Measurements from ENCODE around the gene SLC35E1.

The SLC35E1 gene

DNA sequence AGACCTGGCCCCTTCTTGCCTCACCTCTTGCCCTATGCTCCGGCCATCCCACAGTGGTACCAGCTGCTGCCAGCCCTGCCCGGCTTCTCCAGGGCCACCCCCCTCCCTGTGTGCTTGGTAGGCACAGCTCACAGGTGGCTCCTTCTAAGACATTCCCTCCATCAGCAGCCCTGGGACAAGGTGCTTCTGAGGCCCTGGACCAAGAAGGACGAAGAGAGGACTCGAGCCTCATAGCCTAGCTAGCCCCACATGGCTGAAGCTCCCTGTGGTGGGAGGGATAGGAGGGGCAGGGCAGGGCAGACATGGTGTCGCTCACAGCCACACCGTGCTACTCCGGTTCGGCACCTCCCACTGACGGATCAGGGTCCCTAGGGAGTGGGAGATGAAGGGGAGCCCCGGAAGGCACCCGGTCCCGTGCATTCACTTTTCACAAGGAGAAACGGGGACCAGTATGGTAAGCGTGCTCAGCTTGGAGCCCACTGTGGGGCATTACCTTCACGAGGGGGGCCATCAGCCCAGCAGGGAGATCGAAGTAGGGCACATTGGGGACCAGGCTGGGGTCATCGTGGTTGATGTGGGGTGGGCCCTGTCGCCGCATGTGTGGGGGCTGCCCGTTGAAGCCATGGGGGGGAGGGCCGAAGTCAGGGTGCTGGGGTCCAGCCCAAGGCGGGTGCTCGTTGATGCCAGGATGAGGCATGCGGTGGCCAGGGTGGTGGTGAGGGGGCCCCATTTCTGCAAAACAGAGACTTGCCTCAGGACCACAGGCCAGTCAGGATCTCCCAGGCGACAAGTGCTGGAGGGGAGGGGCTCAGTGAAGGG lies 49.4 kb downstream of the SLC35E1 start:
- no peak overlapping the region for H3K4me3 ChIP-seq (ENCODE audit: low read depth, low read length)
- no peak for DNase-seq (ENCODE audit: low read depth)
- no peak for TF ChIP-seq CTCF (IDR thresholded peaks at IDR 0.05; ENCODE audit: control insufficient read depth, extremely low read depth, insufficient read depth)

DNA sequence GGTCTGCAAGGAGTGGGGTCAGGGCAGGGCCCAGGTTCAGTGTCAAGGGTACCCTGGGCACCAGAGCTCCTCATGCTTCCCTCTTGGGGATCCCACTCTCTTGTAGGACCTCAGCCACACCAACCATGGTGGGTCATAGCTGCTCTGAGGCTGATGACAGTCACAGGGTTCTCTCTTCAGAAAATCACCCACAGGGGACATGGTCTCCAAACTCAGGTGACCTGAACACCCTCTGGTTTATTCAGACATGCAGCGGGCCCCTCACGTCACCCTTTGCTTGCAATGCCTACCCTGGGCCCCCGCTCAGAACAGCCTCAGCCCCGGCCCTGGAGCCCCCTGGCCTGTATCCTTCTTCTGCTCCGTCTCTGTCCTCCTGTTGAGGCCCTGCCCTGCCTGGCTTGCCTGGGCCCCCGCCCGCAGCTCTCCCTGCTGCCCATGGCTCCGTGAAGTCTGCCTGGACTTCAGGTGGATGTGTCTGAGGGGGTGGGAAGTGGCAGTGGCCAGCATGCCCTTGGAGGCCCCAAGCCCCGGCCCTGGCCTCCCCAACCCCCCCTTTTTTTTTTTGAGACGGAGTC lies 50.4 kb downstream of the SLC35E1 start:
- DNase-seq (ENCODE audit: low read depth), result no peak
- TF ChIP-seq CTCF (IDR thresholded peaks at IDR 0.05; ENCODE audit: control insufficient read depth, extremely low read depth, insufficient read depth), result no peak
- no peak overlapping the region for H3K4me3 ChIP-seq (ENCODE audit: low read depth, low read length)

- no peak for TF ChIP-seq CTCF (IDR thresholded peaks at IDR 0.05; ENCODE audit: control insufficient read depth, extremely low read depth, insufficient read depth)
- no peak for DNase-seq (ENCODE audit: low read depth)
- no peak overlapping the region for H3K4me3 ChIP-seq (ENCODE audit: low read depth, low read length)
Measured at GRCh38 chr19:16520986-16521624, 51.1 kb downstream of the SLC35E1 start.

- no peak for TF ChIP-seq CTCF (IDR thresholded peaks at IDR 0.05; ENCODE audit: control insufficient read depth, extremely low read depth, insufficient read depth)
- no peak overlapping the region for H3K4me3 ChIP-seq (ENCODE audit: low read depth, low read length)
- no peak for DNase-seq (ENCODE audit: low read depth)
Measured at GRCh38 chr19:16520074-16520973, 51.9 kb downstream of the SLC35E1 start.

DNA sequence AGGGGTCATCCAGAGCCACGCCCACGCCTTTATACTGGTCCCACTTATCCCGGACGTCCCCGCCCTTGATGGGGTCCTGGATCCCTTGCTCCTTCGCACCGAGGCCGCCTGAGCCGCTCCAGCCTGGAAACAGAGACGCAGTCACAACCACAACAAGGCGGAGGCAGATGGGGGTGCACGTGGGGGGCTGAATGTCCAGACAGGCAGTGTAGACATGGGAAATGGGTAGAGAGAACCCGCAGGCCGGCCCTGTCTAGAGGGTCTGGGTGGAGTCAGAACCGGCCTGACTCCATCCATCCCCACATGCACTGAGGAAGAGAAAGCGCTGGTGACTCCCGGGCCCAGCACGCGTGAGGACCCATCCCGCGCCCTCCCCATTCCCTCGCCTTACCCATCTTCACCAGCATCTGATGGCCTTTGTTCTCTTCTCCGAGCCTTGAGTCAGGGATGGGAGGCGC lies 53.0 kb downstream of the SLC35E1 start:
- H3K4me3 ChIP-seq (ENCODE audit: low read depth, low read length), result no peak overlapping the region
- DNase-seq (ENCODE audit: low read depth), result no peak
- no peak for TF ChIP-seq CTCF (IDR thresholded peaks at IDR 0.05; ENCODE audit: control insufficient read depth, extremely low read depth, insufficient read depth)

DNA sequence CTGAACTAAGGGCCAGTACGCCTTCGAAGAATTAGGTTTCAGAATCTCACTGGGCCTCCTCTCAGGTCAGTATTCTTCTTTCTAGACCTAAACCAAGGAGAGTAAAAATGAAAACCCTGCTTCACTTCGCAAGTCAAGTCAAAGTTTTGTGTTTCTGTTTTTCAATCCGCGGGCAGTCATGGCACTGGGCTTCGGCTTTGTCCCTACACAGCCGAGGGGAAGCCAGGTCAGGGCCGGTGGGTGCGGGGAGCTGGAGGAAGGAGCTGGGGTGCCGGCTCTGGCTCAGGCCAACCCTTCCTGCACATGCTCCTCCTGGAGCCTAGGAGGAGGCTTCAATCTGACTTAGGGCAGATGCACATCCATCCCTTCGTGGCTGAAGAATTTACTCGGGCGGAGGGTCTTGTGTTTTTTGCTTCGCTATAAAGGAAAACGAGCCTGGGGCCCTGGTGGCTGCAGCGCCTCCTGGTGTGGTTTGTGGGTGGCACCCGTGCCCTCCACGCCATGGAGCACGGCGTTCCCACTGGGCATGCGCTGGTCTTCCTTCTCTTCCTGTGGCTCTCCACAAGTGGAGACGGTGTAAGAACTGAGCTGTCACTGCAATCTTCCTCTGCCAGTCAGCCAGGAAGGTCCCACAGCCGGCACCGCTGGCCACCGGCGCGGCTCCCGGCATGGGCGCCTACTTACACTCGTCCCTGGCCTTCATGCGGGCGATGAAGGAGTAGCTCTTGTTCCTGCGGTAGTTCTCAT lies 53.6 kb downstream of the SLC35E1 start:
- no peak overlapping the region for H3K4me3 ChIP-seq (ENCODE audit: low read depth, low read length)
- DNase-seq (ENCODE audit: low read depth), result no peak
- no peak for TF ChIP-seq CTCF (IDR thresholded peaks at IDR 0.05; ENCODE audit: control insufficient read depth, extremely low read depth, insufficient read depth)

Measured in LNCaP clone FGC (cell line).